H9 (cell line): ENCODE results near the gene ELOVL3. TPM values are rescaled to one million over a fixed set of nuclear protein-coding genes. Genes with fewer than 3 reads are reported as not detected.

Source experiments
- DNase-seq: peaks from one replicate; pipeline ENCODE4 v3.0.0-alpha.2; 2017
- H2AFZ ChIP-seq: one replicate; pipeline ENCODE4 v1.6.1; 2013; ENCODE audit warnings: mild to moderate bottlenecking, low read length, control low read depth, moderate library complexity
- H2AK5ac ChIP-seq: 2 replicates; pipeline ENCODE4 v1.6.1; 2013; ENCODE audit warnings: low read length, control low read depth, mixed read lengths; ENCODE audit not compliant: insufficient read length
- H2BK120ac ChIP-seq: one replicate; pipeline ENCODE4 v1.6.1; 2013; ENCODE audit warnings: low read depth, mild to moderate bottlenecking, low read length, control low read depth, inconsistent platforms; ENCODE audit not compliant: poor library complexity, severe bottlenecking
- H2BK12ac ChIP-seq: 2 replicates; pipeline ENCODE4 v1.6.1; 2013; ENCODE audit warnings: low read length, control low read depth, mixed read lengths, low read depth; ENCODE audit not compliant: insufficient read length
- H2BK15ac ChIP-seq: 2 replicates; pipeline ENCODE4 v1.6.1; 2013; ENCODE audit warnings: low read depth, low read length, control low read depth
- H2BK20ac ChIP-seq: one replicate; pipeline ENCODE4 v1.6.1; 2013; ENCODE audit warnings: low read depth, mild to moderate bottlenecking, low read length, control low read depth, inconsistent platforms; ENCODE audit not compliant: poor library complexity, severe bottlenecking
- H2BK5ac ChIP-seq: 2 replicates; pipeline ENCODE4 v1.6.1; 2013; ENCODE audit warnings: low read length, control low read depth, mixed read lengths; ENCODE audit not compliant: insufficient read length
- H3K14ac ChIP-seq: 2 replicates; pipeline ENCODE4 v1.6.1; 2013; ENCODE audit warnings: low read length, control low read depth; ENCODE audit not compliant: insufficient read depth
- H3K18ac ChIP-seq: 2 replicates; pipeline ENCODE4 v1.6.1; 2013; ENCODE audit warnings: low read depth, mild to moderate bottlenecking, mixed read lengths, low read length, control low read depth; ENCODE audit not compliant: insufficient read length
- H3K23ac ChIP-seq: 2 replicates; pipeline ENCODE4 v1.6.1; 2013; ENCODE audit warnings: low read length, control low read depth, mixed read lengths, low read depth; ENCODE audit not compliant: insufficient read length
- H3K23me2 ChIP-seq: 2 replicates; pipeline ENCODE4 v1.6.1; 2013; ENCODE audit warnings: low read depth, mild to moderate bottlenecking, mixed read lengths, low read length, control low read depth; ENCODE audit not compliant: insufficient read length, poor library complexity, severe bottlenecking
- H3K27ac ChIP-seq: 2 replicates; pipeline ENCODE4 v1.5.1; 2013; ENCODE audit warnings: low read length, control low read depth, mixed read lengths, low read depth; ENCODE audit not compliant: insufficient read length
- H3K27me3 ChIP-seq: 2 replicates; pipeline ENCODE4 v1.6.1; 2013; ENCODE audit warnings: low read length, control low read depth, inconsistent platforms; ENCODE audit not compliant: insufficient read depth
- H3K4ac ChIP-seq: 2 replicates; pipeline ENCODE4 v1.6.1; 2013; ENCODE audit warnings: low read depth, mild to moderate bottlenecking, control low read depth, inconsistent platforms, low read length, moderate library complexity
- H3K4me1 ChIP-seq: 2 replicates; pipeline ENCODE4 v1.6.1; 2013; ENCODE audit warnings: low read length, control low read depth, inconsistent platforms; ENCODE audit not compliant: insufficient read depth
- H3K4me2 ChIP-seq: 2 replicates; pipeline ENCODE4 v1.6.1; 2013; ENCODE audit warnings: low read length, control low read depth, mixed read lengths; ENCODE audit not compliant: insufficient read length, insufficient read depth
- H3K56ac ChIP-seq: 2 replicates; pipeline ENCODE4 v1.6.1; 2013; ENCODE audit warnings: low read depth, mild to moderate bottlenecking, mixed read lengths, low read length, control low read depth; ENCODE audit not compliant: insufficient read length
- H3K79me1 ChIP-seq: 2 replicates; pipeline ENCODE4 v1.6.1; 2013; ENCODE audit warnings: low read depth, mild to moderate bottlenecking, moderate library complexity, low read length, control low read depth, inconsistent platforms; ENCODE audit not compliant: insufficient read depth, poor library complexity, severe bottlenecking
- H3K79me2 ChIP-seq: 2 replicates; pipeline ENCODE4 v1.6.1; 2013; ENCODE audit warnings: low read length, control low read depth, inconsistent platforms; ENCODE audit not compliant: insufficient read depth
- H3K9ac ChIP-seq: 2 replicates; pipeline ENCODE4 v1.6.1; 2013; ENCODE audit warnings: low read length, control low read depth, mixed read lengths; ENCODE audit not compliant: insufficient read length; ENCODE audit errors: extremely low read depth
- H3K9me3 ChIP-seq: one replicate; pipeline ENCODE4 v1.6.1; 2013; ENCODE audit warnings: low read depth, low read length, inconsistent platforms; ENCODE audit not compliant: control insufficient read depth
- H3T11ph ChIP-seq: one replicate; pipeline ENCODE4 v1.6.1; 2013; ENCODE audit warnings: mild to moderate bottlenecking, low read length, control low read depth, inconsistent platforms
- H4K20me1 ChIP-seq: one replicate; pipeline ENCODE4 v1.6.1; 2013; ENCODE audit not compliant: control insufficient read depth, insufficient read length, insufficient read depth
- H4K5ac ChIP-seq: 2 replicates; pipeline ENCODE4 v1.6.1; 2013; ENCODE audit warnings: low read depth, mild to moderate bottlenecking, mixed read lengths, low read length, control low read depth; ENCODE audit not compliant: insufficient read length
- H4K8ac ChIP-seq: replicated peaks from 2 replicates; pipeline ENCODE4 v1.6.1; 2013; ENCODE audit warnings: low read length, control low read depth, mixed read lengths, low read depth; ENCODE audit not compliant: insufficient read length
- H4K91ac ChIP-seq: 2 replicates; pipeline ENCODE4 v1.6.1; 2013; ENCODE audit warnings: low read depth, mild to moderate bottlenecking, moderate library complexity, mixed read lengths, low read length, control low read depth; ENCODE audit not compliant: insufficient read length
- H3K27ac Mint-ChIP-seq, 3 experiments: 2 replicates in 2 of 3; 3 replicates in 1 of 3; pipeline ENCODE4 v1.8.0; 2020 to 2021; ENCODE audit warnings: mixed read lengths in 3 of 3, mild to moderate bottlenecking in 1 of 3, moderate library complexity in 1 of 3
- H3K27me3 Mint-ChIP-seq: 2 replicates; pipeline ENCODE4 v1.8.0; 2021; ENCODE audit warnings: low read depth, mild to moderate bottlenecking, moderate library complexity, mixed read lengths
- H3K36me3 Mint-ChIP-seq, 3 experiments: 2 replicates in 2 of 3; 3 replicates in 1 of 3; pipeline ENCODE4 v1.8.0; 2020 to 2021; ENCODE audit warnings: low read depth in 3 of 3, mixed read lengths in 3 of 3; ENCODE audit not compliant: insufficient read depth in 1 of 3
- H3K4me1 Mint-ChIP-seq, 2 experiments: 2 replicates each; pipeline ENCODE4 v1.8.0; 2020; ENCODE audit warnings: mixed read lengths in 2 of 2
- H3K4me3 Mint-ChIP-seq, 2 experiments: 2 replicates in 1 of 2; 3 replicates in 1 of 2; pipeline ENCODE4 v1.8.0; 2020 to 2021; ENCODE audit warnings: mild to moderate bottlenecking in 2 of 2, mixed read lengths in 2 of 2, moderate library complexity in 1 of 2
- H3K9me3 Mint-ChIP-seq, 2 experiments: 2 replicates in 1 of 2; 3 replicates in 1 of 2; pipeline ENCODE4 v1.8.0; 2020; ENCODE audit warnings: mild to moderate bottlenecking in 2 of 2, mixed read lengths in 2 of 2, moderate library complexity in 1 of 2
- CTCF ChIP-seq: fragments of 200-600 bp; sonication (generic); conservative IDR thresholded peaks from 3 replicates; pipeline ENCODE4 v1.8.0; 2021; ENCODE audit warnings: antibody characterized with exemption, mild to moderate bottlenecking
- WGBS: extraction: QIAGEN DNeasy Blood & Tissue Kit; methylation state at CpG from one replicate; pipeline ENCODE4 v1.1.7; 2013; ENCODE audit warnings: missing lambda C conversion rate, low lambda C conversion rate, mixed read lengths; ENCODE audit not compliant: insufficient read length; ENCODE audit errors: extremely low coverage; 5-methylcytosine and 5-hydroxymethylcytosine counted together
- total RNA-seq: library from RNA; stranded (reverse); gene quantifications from 2 replicates; pipeline ENCODE4 v1.2.1, GENCODE V29; 2021

Gene ELOVL3
- total RNA-seq, 1 experiment from 2014 or later: not detected

GRCh38 chr10:102234888-102235597 is 8.9 kb downstream of the ELOVL3 start:
- Histone ChIP-seq H3K23me2 (peaks cover 12% of the 10 kb centered on the region), H3K4ac (no peak overlapping the region), H3K27ac (no peak overlapping the region), H2BK15ac (no peak overlapping the region), H2BK120ac (no peak overlapping the region), H2AK5ac (no peak overlapping the region), H3T11ph (no peak overlapping the region), H3K18ac (no peak overlapping the region), H3K14ac (0 out of 2 replicates have a peak overlapping the region, but pooled peaks have one; percentile 58), H3K9ac (no peak overlapping the region), H4K8ac (no peak overlapping the region), H2BK5ac (no peak overlapping the region), H2BK12ac (no peak overlapping the region), H3K56ac (no peak overlapping the region), H3K27me3 (peaks cover 65% of the 10 kb centered on the region), H4K91ac (no peak overlapping the region), H4K5ac (no peak overlapping the region), H3K4me1 (no peaks in the 10 kb centered on the region), H3K9me3 (no peaks in the 10 kb centered on the region), H3K79me1 (no peaks in the 10 kb centered on the region), H2AFZ (no peak overlapping the region), H3K4me2 (no peak overlapping the region), H3K23ac (no peak overlapping the region), H4K20me1 (peaks cover 2% of the 10 kb centered on the region), H2BK20ac (no peak overlapping the region), H3K79me2 (no peaks in the 10 kb centered on the region)
- WGBS: no CpG with 5 or more reads among the region's 12 CpGs
- no peak for TF ChIP-seq CTCF
- Mint-ChIP-seq H3K27me3 (peaks cover 97% of the 10 kb centered on the region), H3K4me3 (no peak overlapping the region), H3K9me3 (no peaks in the 10 kb centered on the region; a peak in 1 of 5 replicates), H3K36me3 (no peaks in the 10 kb centered on the region; a peak in 1 of 7 replicates), H3K4me1 (peaks cover 0 to 14% of the 10 kb centered on the region in 2 experiments; a peak in 2 of 4 replicates), H3K27ac (no peak overlapping the region)
- DNase-seq: no peak
